GM19452 (cell line): Measurements from ENCODE around the gene VPS26B.
A peak's percentile ranks its signal among the peaks of the same experiment; 100 is the strongest.
"Not testable (repeated sequence)": the region's sequence is repeated elsewhere in the genome, so short reads cannot be mapped to it uniquely, and the experiment has no call there.

Experiments used
- ATAC-seq: cut with Tn5 transposase; IDR thresholded peaks from one replicate; pipeline ENCODE4 v1.9.1; 2021; ENCODE audit not compliant: unreplicated experiment

Gene VPS26B

DNA sequence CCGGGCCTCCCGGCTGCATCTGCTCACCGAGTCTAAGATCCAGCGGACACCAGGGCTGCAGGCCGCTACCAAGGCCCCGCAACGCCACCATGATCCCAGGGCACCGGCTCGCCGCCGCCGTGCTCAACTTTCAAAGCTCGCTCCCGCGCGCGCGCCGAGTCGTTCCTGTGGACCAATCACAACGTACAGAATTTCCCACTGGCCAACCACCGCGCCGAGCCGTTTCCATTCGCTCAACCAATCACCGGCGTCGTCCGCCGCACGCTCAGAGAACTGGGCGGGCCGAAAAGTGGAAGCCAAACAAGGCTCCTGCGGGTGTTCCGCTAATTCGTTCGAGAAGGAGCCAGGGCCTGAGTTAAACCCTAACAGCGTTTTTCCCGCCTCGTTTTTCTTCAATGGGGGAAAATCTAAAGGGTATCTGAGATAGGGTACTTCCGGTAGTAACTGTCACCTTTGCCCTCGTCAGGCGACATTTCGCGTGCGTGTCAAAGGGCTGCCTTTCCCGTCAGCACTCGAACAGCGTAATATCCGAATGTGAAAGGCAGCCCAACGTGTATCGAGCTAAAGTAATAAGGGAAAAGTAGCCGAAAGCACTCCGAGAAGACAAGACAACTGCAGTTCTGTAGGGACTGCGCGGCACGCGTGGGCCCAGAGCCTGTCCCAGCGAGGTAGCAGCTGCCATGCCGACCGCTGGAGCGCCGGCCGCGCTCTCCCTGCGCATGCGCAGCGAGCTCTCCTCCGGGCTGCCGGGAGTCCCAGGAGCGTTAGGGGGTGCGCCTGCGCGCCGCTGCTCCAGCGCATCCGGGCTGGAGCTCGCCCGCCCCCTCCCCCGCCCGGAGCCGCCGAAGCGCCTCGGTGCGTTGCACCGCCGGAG, at the start of gene VPS26B, which contains the start of gene NCAPD3:
TSS of gene VPS26B (plus strand) at position 836 of the 874 bp plus-strand sequence. CDS start 452 bp downstream, outside the sequence.
TSS of gene NCAPD3 (minus strand) at position 132 of the 874 bp plus-strand sequence. CDS start at position 91, 41 bp downstream.
- peak; percentile 74 for ATAC-seq

DNA sequence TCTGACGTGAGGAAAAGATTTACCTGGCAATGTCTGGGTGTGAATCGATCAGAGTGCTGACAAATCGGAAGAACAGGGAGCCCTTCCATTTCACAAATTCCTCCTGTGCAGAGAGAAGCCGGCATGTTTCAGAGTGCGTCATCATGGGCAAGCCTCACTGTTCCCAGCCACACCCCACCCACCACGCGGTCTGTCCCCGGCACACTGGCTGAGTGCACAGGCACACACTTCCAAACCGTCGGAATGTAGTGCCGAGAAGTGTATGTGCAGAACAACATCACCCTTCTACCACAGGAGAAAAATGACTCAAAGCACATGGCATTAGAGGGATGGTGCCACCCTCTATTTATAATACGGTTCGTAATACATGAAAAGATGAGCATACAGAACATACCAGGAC, 48.2 kb upstream of the VPS26B start:
- ATAC-seq: no peak

DNA sequence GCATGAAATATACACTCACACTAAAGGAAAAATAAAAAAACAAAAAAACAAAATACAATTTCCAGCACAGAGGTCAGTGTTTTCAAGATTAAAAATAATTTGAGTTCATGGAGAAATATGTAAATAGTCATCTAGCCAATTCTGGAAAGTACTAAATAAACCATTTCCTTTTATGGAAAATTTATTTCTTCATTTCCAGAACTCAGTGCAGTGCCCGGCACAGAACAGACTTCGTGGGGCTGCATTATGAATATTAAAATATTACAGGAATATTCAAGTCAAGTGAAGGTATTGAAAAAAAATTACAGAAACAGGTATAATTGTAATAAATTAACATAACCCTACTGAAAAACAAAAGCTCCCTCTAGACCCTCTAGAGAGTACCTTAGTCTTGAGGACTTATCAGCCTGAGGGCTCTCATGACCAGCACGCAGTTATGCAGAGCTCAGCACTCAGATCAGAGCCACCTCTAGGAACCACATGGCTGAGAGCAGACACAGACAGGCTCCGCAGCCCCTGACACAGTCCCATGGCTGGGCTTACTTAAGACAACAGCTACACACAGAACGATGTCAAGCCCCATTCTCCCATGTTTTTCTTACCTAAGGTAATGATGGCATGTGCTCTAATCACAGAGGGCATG, 46.3 kb upstream of the VPS26B start:
- no peak for ATAC-seq

DNA sequence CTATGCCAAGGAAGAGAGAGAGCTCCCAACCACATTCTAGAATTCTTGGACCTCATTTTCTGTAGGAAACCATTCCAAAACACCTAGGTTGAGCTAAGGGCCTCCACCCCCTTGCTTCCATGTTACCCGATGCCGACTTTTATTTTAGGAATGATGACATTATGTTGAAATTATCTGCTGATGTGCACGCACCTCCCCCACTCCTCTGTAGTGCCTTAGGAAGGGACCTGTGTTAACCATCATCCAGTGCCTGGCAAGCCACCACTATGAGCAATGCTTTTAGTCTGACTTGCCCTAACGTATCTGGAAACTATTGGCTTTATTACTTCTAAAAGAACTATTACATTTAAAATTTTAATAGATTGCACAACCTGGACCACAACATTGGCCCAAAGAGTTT, 42.8 kb upstream of the VPS26B start:
- ATAC-seq: no peak

DNA sequence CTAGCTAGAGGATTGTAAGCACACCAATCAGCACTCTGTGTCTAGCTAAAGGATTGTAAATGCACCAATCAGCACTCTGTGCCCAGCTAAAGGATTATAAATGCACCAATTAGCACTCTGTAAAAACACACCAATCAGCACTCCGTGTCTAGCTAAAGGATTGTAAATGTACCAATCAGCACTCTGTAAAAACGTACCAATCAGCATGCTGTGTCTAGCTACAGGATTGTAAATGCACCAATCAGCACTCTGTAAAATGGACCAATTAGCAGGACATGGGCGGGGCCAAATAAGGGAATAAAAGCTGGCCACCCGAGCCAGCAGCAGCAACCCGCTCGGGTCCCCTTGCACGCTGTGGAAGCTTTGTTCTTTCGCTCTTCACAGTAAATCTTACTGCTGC, 36.4 kb upstream of the VPS26B start:
- ATAC-seq: not testable (repeated sequence)

DNA sequence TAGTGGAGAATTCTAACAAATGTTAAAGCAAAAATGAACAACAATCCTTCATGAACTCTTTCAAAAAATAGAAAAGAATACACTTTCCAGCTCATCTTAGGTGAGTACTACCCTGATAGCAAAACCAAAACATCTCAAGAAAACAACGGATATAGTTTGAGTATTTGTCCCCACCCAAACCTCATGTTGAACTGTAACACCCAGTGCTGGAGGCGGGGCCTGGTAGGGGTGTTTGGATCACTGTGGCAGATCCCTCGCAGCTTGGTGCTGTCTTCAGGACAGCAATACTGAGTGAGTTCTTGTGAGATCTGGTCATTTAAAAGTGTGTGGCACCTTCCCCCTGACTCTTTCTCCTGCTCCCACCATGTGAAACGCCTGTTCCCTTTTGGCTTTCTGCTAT, 27.7 kb upstream of the VPS26B start:
- no peak for ATAC-seq

- no peak for ATAC-seq
These were observed 24.9 kb upstream of the VPS26B start for GRCh38 chr11:134199531-134199930.

DNA sequence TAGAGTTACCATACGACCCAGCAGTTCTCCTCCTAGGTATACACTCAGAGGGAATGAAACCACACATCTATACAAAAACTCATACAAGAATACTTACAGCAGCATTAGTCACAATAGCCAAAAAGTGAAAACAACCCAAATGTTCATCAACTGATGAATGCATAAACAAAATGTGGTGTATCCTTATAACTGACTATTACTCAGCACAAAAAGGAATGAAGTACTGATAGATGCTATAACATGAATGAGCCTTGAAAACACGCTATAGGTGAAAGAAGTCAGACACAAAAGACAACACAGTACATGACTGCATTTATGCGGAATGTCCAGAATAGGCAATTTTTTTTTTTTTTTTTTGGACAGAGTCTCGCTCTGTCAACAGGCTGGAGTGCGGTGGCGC, 23.8 kb upstream of the VPS26B start:
- no peak for ATAC-seq

- ATAC-seq: no peak
These were observed 21.8 kb upstream of the VPS26B start for GRCh38 chr11:134202661-134203060.

DNA sequence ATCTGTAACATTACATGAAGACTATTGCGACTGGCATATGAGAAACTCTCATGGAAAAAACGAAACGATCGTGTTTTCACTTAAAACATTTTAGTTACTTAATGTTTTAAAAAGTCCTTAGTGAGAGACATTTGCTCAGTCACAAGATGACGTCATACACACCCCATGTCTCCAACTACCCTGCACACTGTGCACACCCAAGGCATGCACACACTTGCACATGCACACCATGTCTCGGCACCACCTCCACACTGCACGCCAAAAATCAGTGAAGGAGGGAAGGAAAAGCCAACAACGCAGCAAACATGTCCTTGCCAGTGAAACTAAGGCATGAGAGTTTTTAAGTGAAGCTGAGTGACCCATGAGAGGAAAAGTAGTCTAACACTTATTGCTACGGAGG, 18.7 kb upstream of the VPS26B start:
- no peak for ATAC-seq

GRCh38 chr11:134206185-134206584, 18.3 kb upstream of the VPS26B start:
- ATAC-seq: no peak

DNA sequence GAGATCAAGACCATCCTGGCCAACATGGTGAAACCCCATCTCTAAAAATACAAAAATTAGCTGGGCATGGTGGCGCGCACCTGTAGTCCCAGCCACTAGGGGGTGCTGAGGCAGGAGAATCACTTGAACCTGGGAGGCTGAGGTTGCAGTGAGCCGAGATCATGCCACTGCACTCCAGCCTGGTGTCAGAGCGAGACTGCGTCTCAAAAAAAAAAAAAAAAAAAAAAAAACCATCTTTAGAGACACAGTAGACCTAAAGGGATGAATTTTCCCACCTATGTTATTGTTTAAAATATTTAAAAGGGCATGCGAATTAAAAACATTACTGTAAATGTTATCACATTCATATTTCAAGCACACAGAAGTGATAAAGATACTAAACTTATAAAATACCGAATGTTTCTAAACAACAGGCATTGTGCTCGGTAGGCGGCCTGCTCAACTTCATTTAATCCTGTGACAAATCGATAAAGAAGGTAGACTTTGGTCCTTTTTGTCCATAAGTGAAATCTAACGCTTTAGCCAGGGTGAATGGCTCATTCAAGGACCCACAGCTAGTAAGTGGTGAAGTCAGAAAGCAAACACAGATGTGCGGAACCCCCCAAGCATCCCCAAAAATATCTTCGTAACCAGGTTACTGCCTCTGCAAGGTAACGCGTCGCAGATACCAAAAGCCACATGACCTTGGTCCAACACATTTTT, 16.8 kb upstream of the VPS26B start:
- no peak for ATAC-seq

- no peak for ATAC-seq
These were observed 8.6 kb upstream of the VPS26B start for GRCh38 chr11:134215836-134216235.

DNA sequence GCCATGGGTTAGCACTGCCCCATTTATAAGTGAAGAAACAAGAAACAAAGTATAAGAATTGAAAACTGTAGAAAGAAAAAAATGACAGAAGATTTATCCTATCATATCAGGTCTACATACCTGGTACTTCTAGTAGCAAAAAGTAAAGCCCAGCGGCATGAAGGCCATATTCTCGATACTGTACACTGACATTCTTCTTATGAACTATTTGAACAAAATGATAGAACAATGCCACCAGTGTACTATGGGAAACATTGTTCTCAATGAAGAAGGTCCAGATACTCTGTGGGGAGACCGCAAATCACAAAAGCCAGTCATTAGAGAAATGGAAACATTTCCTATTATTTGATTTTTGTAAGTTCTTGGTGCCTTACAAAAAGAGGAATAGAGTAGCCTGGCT, 7.7 kb upstream of the VPS26B start:
- no peak for ATAC-seq

DNA sequence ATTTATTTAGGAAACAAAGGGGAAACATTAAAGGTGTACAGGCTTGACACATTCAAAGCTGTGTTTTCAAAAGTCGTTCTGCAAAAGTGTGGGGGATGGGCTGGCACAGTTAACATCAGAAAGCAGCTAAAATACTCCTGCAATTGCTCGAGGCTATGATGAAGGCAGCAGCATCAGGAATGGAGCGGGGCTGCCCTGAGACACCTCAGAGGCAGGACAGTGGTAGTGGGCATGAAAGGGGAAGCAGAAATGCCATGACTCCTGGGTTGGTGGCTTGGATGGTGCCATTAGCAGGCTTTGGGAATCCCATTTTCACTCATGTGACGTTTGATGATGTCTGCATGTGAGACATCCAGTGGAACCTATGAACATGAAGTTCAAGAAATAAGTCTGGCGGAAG, 1.4 kb upstream of the VPS26B start:
- no peak for ATAC-seq

DNA sequence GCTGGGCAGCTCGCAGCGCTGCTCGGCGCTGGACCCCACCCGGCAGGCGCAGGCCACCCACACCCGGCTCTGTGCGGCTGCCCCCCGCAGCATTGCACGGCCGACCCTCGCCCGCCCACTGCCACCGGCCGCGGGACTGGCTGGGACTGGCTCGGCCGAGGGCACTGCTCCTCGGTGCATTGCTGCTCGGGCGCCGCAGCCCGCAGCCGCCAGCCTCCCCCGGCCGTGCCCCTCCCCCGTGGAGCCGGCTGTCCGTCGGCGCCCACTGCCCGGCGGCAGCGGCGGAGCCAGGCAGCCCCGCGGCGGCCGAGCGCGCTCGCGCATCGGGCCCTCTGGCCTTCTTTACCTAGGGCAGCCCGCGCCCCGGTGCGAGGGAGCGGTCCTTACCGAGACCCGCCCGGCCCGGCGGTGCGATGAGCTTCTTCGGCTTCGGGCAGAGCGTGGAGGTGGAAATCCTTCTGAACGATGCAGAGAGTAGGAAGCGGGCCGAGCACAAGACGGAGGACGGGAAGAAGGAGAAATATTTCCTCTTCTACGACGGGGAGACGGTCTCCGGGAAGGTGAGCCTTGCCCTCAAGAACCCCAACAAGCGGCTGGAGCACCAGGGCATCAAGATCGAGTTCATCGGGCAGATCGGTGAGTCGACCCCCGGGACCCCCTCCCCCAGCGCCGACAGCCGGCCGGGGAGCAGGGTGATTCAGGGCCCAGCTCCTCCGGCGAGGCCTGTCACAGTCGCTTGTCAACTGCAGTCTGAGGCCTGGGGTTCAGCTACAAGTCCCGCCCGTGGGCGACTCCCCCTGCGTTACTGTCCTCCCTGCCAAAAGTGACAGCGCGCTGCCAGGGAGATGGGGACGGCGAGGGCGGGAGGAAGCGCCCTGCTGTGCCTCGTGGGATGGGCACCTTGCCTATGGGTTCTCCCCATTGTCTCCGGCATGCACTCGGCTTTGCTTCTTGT, 516 bp downstream of the VPS26B start:
- ATAC-seq: peak; percentile 24

DNA sequence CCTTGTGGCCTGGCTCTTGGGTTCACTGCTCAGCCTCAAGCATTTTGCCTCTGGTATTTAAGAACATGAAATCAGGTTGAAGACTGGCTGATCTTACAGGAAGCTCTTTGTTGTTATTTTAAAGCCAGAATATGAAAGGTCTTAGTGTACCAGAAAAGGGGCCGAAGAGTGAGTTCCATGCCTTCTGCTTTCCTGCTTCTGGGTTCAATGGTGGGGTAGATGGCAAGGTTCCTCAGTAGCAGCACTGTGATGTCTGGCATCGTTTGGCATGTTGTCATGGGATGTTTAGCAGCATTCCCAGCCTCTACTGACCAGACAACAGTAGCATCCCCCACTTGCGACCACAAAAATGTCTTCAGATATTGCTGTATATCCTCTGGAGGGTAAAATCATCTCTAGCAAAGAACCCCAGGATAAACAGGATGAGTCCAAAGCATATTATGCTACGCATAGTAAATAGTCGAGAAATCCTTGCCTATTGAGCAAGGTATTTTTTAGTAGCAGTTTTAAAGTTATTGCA, 2.4 kb downstream of the VPS26B start:
- no peak for ATAC-seq

DNA sequence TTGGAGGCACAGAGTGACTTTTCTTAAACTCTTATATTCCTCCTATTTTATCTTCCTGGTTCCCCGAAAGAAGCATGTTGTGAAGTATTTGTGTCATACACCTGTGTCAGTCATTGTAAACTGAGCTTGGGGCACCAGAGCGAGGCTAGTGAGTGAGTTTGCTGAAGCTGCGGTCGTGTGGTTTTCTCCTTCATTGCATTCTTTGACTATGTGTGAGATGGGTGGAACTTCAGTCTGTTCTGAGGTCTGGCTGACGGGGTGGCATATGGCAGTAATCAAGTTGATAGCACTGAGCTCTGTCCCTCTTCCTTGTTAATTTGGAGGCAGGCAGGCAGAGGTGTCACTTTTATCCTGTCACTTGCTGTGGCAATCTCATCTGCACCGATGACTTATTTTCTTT, 4.2 kb downstream of the VPS26B start:
- peak; percentile 48 for ATAC-seq

- ATAC-seq: no peak
These were observed 4.8 kb downstream of the VPS26B start for GRCh38 chr11:134229126-134229790.

DNA sequence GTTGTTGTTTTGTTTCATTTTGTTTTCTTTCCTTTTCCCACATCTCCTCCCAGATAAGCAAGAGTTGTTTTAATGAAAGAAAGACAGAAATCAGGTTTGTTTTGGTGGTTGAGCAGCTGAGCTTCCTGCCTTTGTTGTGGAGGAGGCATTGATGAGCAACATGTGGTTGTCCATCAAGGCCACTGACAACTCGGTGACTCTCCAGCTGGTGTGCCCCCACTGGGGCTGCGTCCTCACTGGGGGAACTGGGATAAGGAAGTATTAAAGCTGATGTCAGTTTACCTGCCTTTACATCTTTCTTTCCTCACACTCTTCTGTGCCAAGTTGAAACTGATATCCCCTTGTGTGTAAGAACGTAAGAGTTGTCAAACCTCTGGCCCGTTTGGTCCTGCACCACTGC, 5.9 kb downstream of the VPS26B start:
- ATAC-seq: no peak
